Activated T-helper 2 cell treated with anti-CD3 and anti-CD28 coated beads, Interferon-gamma antibody, Interleukin-2, Interleukin-4, amounts not matched to agents 10 μg/mL and 5 μg/mL and 100 μg/mL, durations not matched to agents 14 hours and 24 hours and 36 hours (primary cell): ENCODE measurements around the gene DYNLL2. TPM values are rescaled to one million over a fixed set of nuclear protein-coding genes. Genes with fewer than 3 reads are reported as not detected.
A peak's percentile ranks its signal among the peaks of the same experiment; 100 is the strongest.

Experiments used
- DNase-seq: peaks from one replicate; pipeline ENCODE4 v3.0.0; 2021; ENCODE audit warnings: low spot score
- H3K27ac Mint-ChIP-seq: one replicate; pipeline ENCODE4 v1.8.0; 2021; ENCODE audit warnings: mixed read lengths
- H3K27me3 Mint-ChIP-seq: one replicate; pipeline ENCODE4 v1.8.0; 2021; ENCODE audit warnings: low read depth, mixed read lengths
- H3K36me3 Mint-ChIP-seq: one replicate; pipeline ENCODE4 v1.8.0; 2021; ENCODE audit warnings: low read depth, mixed read lengths
- H3K4me1 Mint-ChIP-seq: one replicate; pipeline ENCODE4 v1.8.0; 2021; ENCODE audit warnings: low read depth, mixed read lengths
- H3K4me3 Mint-ChIP-seq: one replicate; pipeline ENCODE4 v1.8.0; 2021; ENCODE audit warnings: low read depth, mild to moderate bottlenecking, moderate library complexity, mixed read lengths
- H3K9me3 Mint-ChIP-seq: one replicate; pipeline ENCODE4 v1.8.0; 2021; ENCODE audit warnings: mixed read lengths
- intact Hi-C: fragments of 100-400 bp; cut with micrococcal nuclease; formaldehyde crosslinking; loops from one replicate; pipeline ENCODE4 v1.15.1; 2023
- total RNA-seq: library from RNA; stranded (reverse); gene quantifications from 2 replicates; pipeline ENCODE4 v1.2.3, GENCODE V29; 2022

Gene DYNLL2
- total RNA-seq, 1 donor from 2014 or later, result 33.6 TPM

DNA sequence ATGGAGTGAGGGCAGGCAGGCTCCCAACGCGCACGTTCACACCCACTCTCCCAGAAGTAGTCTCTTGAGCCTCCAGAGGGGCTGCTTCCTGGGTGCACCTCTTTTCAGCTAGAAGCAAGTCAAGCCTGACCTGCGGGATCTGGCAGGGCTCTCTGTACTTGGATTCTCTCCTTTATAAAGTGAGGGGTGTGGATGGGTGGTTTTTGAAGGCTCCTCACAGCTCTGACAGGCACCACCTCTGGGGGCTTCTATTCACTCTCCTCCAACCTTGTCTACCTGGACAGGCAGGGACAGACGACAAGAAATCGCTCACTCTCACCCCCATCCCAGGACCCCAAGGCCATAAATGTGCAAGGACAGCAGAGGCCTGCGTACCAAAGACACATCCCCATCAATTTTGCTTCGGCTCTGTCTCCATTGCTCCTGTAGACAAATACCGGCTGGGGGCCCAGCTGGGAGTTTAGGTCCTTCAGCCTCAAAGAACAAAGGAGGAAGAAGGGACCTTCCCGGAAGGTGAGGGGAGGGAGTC is 814 bp upstream of the DYNLL2 start:
- H3K4me1 Mint-ChIP-seq, result peaks cover 20% of the 10 kb centered on the region
- H3K4me3 Mint-ChIP-seq, result no peak overlapping the region
- intact Hi-C loops, result no loop called here
- peak overlapping the region; percentile 69 for H3K27ac Mint-ChIP-seq
- no peak for DNase-seq
- H3K36me3 Mint-ChIP-seq, result peaks cover 29% of the 10 kb centered on the region
- peaks cover 29% of the 10 kb centered on the region for H3K27me3 Mint-ChIP-seq
- H3K9me3 Mint-ChIP-seq, result no peaks in the 10 kb centered on the region

DNA sequence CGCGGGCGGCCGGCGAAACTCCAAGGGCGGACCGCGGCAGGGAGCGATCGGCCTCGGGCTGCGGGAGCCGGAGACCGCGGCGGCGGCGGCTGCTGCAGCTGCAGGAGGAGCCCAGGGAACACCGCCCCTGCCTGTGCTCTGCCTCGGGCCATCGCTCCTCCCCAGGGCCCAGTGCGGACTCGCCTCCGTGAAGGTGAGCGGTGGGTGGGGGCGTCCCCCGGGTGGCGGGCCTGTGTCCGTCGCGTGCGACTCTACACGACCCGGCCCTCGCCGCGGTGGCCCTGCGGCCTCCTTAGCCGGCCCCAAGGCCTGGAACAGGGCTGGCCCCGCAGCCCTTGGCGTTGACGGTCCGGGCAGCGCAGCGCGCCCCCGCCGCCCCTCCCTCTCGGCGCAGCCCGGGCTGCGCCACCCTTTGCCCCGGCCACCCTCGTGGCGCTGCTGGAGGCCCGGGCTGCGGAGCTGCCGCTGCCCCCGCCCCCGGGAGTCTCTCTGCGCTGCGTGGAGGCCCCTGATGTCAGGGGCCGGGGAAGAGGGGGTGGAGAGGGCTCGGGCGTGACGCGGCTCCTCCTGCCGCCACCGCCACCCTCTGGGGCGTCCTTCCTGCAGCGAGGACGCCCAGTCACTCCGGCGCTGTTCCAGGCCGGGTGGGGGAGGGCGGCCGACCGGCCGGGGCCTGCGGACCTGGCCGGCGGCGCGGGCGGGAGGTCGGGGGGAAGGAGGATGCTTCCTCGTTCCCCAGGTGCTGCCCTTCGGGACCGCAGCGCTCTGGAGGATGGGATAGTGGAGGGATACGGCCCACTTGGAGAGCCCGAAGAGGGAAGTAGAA is 485 bp downstream of the DYNLL2 start:
- H3K27me3 Mint-ChIP-seq, result peaks cover 20% of the 10 kb centered on the region

GRCh38 chr17:58084317-58084981 is 1.2 kb downstream of the DYNLL2 start:
- Mint-ChIP-seq H3K36me3 (peaks cover 49% of the 10 kb centered on the region), H3K9me3 (no peaks in the 10 kb centered on the region), H3K27me3 (peaks cover 13% of the 10 kb centered on the region), H3K27ac (peak overlapping the region; percentile 59), H3K4me1 (peaks cover 25% of the 10 kb centered on the region), H3K4me3 (peak overlapping the region; percentile 85)
- intact Hi-C loops, result loop anchor here (1.0 kb wide), 1 partner anchor 77 kb away; the partner anchor contains the start of gene SRSF1
- peak; percentile 25 for DNase-seq

More for the DNA sequence above, 485 bp downstream of the DYNLL2 start:
- Mint-ChIP-seq H3K4me3 (peak overlapping the region; percentile 85), H3K9me3 (no peaks in the 10 kb centered on the region), H3K4me1 (peaks cover 25% of the 10 kb centered on the region), H3K36me3 (peaks cover 42% of the 10 kb centered on the region), H3K27ac (peak overlapping the region; percentile 59)
- peak; percentile 60 for DNase-seq
- intact Hi-C loops, result loop anchor here (1.0 kb wide), 1 partner anchor 76 kb away; the partner anchor contains the start of gene SRSF1

- intact Hi-C loops, result loop anchor here (5.0 kb wide), 1 partner anchor 88 kb away; no protein-coding TSS in a partner anchor
- Mint-ChIP-seq H3K27me3 (peaks cover 6% of the 10 kb centered on the region), H3K36me3 (peaks cover 56% of the 10 kb centered on the region), H3K4me1 (peaks cover 29% of the 10 kb centered on the region), H3K9me3 (no peaks in the 10 kb centered on the region), H3K4me3 (peak overlapping the region; percentile 85), H3K27ac (peak overlapping the region; percentile 50)
- no peak for DNase-seq
Measured at GRCh38 chr17:58085039-58085715, 2.0 kb downstream of the DYNLL2 start.

- no peak for DNase-seq
- H3K4me3 Mint-ChIP-seq, result no peak overlapping the region
- H3K9me3 Mint-ChIP-seq, result no peaks in the 10 kb centered on the region
- peaks cover 30% of the 10 kb centered on the region for H3K4me1 Mint-ChIP-seq
- peaks cover 74% of the 10 kb centered on the region for H3K36me3 Mint-ChIP-seq
- intact Hi-C loops, result loop anchor here (5.0 kb wide), 1 partner anchor 90 kb away; no protein-coding TSS in a partner anchor
- H3K27me3 Mint-ChIP-seq, result no peaks in the 10 kb centered on the region
- H3K27ac Mint-ChIP-seq, result no peak overlapping the region
Measured at GRCh38 chr17:58086953-58087352, 3.7 kb downstream of the DYNLL2 start.

DNA sequence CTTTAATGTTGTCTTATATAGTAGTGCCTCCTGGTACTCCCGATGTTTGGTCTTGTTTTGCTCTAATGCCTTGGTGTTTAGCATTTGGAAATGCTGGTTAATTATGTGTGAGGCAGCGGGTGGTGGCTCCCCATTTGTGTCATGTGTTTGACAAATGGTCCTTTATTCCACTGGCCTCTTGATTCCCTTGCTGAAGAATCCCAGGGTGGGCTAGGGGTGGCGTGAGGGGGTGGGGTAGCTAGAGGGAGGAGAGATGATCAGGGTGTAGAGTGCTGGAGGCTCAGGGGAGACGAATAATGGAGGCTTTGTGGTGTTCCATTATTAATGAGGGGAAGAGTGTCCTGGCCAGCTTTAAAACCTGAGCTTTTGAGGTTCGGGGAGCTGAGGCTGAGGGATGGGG is 5.4 kb downstream of the DYNLL2 start:
- no peaks in the 10 kb centered on the region for H3K9me3 Mint-ChIP-seq
- DNase-seq, result no peak
- H3K27ac Mint-ChIP-seq, result no peak overlapping the region

GRCh38 chr17:58089111-58089510 is 5.9 kb downstream of the DYNLL2 start:
- H3K27me3 Mint-ChIP-seq, result no peaks in the 10 kb centered on the region
- no peaks in the 10 kb centered on the region for H3K9me3 Mint-ChIP-seq
- H3K4me1 Mint-ChIP-seq, result peaks cover 30% of the 10 kb centered on the region
- H3K4me3 Mint-ChIP-seq, result no peak overlapping the region
- H3K27ac Mint-ChIP-seq, result no peak overlapping the region
- peaks cover 95% of the 10 kb centered on the region for H3K36me3 Mint-ChIP-seq
- no peak for DNase-seq
- intact Hi-C loops, result loop anchor here (5.0 kb wide), 1 partner anchor 92 kb away; no protein-coding TSS in a partner anchor

More for the DNA sequence above, 5.4 kb downstream of the DYNLL2 start:
- H3K27me3 Mint-ChIP-seq, result no peaks in the 10 kb centered on the region
- H3K4me3 Mint-ChIP-seq, result no peak overlapping the region
- intact Hi-C loops, result loop anchor here (5.0 kb wide), 1 partner anchor 91 kb away; no protein-coding TSS in a partner anchor
- peaks cover 90% of the 10 kb centered on the region for H3K36me3 Mint-ChIP-seq
- peaks cover 30% of the 10 kb centered on the region for H3K4me1 Mint-ChIP-seq

GRCh38 chr17:58091024-58091567 is 7.9 kb downstream of the DYNLL2 start:
- no peak for DNase-seq
- Mint-ChIP-seq H3K36me3 (peaks cover 80% of the 10 kb centered on the region), H3K9me3 (no peaks in the 10 kb centered on the region), H3K27ac (no peak overlapping the region), H3K4me3 (no peak overlapping the region), H3K27me3 (no peaks in the 10 kb centered on the region), H3K4me1 (peaks cover 16% of the 10 kb centered on the region)
- intact Hi-C loops, result no loop called here

- intact Hi-C loops, result no loop called here
- H3K27ac Mint-ChIP-seq, result no peak overlapping the region
- no peaks in the 10 kb centered on the region for H3K9me3 Mint-ChIP-seq
- no peaks in the 10 kb centered on the region for H3K27me3 Mint-ChIP-seq
- peaks cover 10% of the 10 kb centered on the region for H3K4me1 Mint-ChIP-seq
- no peak overlapping the region for H3K4me3 Mint-ChIP-seq
- peaks cover 69% of the 10 kb centered on the region for H3K36me3 Mint-ChIP-seq
- no peak for DNase-seq
Measured at GRCh38 chr17:58092101-58092796, 9.0 kb downstream of the DYNLL2 start.

- no peak overlapping the region for H3K4me3 Mint-ChIP-seq
- DNase-seq, result no peak
- intact Hi-C loops, result no loop called here
- no peak overlapping the region for H3K27ac Mint-ChIP-seq
- no peaks in the 10 kb centered on the region for H3K9me3 Mint-ChIP-seq
- peaks cover 8% of the 10 kb centered on the region for H3K4me1 Mint-ChIP-seq
- H3K36me3 Mint-ChIP-seq, result peaks cover 63% of the 10 kb centered on the region
- H3K27me3 Mint-ChIP-seq, result no peaks in the 10 kb centered on the region
Measured at GRCh38 chr17:58092797-58093385, 9.7 kb downstream of the DYNLL2 start.

DNA sequence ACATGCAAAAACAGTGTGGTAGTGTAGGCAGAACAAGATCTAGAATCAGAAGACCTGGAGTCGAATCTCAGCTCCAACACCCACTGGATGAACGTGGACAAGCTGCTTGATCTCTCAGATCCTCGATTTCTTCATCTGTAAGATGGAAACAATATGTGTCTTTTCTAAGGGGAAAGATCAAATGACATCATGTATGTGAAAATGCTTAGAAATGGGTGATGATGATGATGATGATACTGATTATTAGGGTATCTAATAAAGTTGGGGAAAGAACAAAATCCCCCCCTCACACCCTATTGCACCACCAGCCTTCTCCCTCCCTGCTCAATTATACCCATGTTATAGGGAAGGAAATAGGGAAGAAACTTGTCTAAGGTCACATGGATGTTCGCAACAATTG is 10.9 kb downstream of the DYNLL2 start:
- peaks cover 8% of the 10 kb centered on the region for H3K4me1 Mint-ChIP-seq
- H3K36me3 Mint-ChIP-seq, result peaks cover 51% of the 10 kb centered on the region
- H3K27ac Mint-ChIP-seq, result no peak overlapping the region
- DNase-seq, result no peak
- intact Hi-C loops, result no loop called here
- H3K4me3 Mint-ChIP-seq, result no peak overlapping the region
- no peaks in the 10 kb centered on the region for H3K27me3 Mint-ChIP-seq
- H3K9me3 Mint-ChIP-seq, result no peaks in the 10 kb centered on the region
